ENCODE results near the gene SCN11A. TPM values are rescaled to one million over a fixed set of nuclear protein-coding genes. Genes with fewer than 3 reads are reported as not detected.

SCN11A gene
- total RNA-seq, 1 donor, result not detected

- Histone ChIP-seq H3K9me3 (ENCODE audit: low read depth, low read length) (no peaks in the 10 kb centered on the region), H4K20me1 (ENCODE audit: insufficient read depth, low read length) (peaks cover 44% of the 10 kb centered on the region), H3K36me3 (ENCODE audit: insufficient read depth, low read length) (peaks cover 56% of the 10 kb centered on the region), H3K79me2 (ENCODE audit: insufficient read depth, low read length) (peaks cover 47% of the 10 kb centered on the region), H3K27ac (ENCODE audit: low read depth, low read length) (no peak overlapping the region), H3K4me1 (ENCODE audit: insufficient read depth, low read length) (no peaks in the 10 kb centered on the region), H3K4me2 (ENCODE audit: insufficient read depth, low read length) (no peak overlapping the region), H2AFZ (ENCODE audit: low read length) (no peak overlapping the region), H3K27me3 (ENCODE audit: insufficient read depth, low read length) (no peaks in the 10 kb centered on the region), H3K4me3 (ENCODE audit: insufficient read depth, low read length) (no peak overlapping the region)
- no peak for TF ChIP-seq CTCF (IDR thresholded peaks at IDR 0.05; ENCODE audit: extremely low read depth, low read depth, low read length)
- peak; percentile 81 for DNase-seq (ENCODE audit: insufficient read length, low spot score, missing footprints)
These were observed 48.2 kb upstream of the SCN11A start for GRCh38 chr3:39099738-39100499.

DNA sequence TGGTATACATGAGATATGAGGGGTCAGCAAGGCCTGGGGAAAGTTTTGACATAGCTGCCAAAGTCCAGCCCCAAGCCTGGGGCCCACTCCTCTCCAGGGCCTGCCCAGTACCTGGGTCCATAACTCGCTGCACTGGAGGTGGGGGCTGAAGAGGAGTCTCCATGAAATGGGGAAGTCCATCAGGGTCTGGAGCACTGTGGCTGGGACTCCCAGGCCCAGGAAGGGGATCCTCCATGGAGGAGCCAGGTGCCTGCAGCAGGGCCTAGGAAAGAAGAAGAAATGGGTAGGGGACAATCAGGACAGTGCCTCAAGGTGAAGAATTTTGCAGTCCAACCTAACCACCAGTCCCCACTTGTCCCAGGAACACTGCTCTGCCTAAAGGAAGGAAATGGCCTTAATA lies 47.5 kb upstream of the SCN11A start:
- Histone ChIP-seq H3K36me3 (ENCODE audit: insufficient read depth, low read length) (peaks cover 62% of the 10 kb centered on the region), H3K4me3 (ENCODE audit: insufficient read depth, low read length) (no peak overlapping the region), H3K9me3 (ENCODE audit: low read depth, low read length) (no peaks in the 10 kb centered on the region), H3K27ac (ENCODE audit: low read depth, low read length) (no peak overlapping the region), H2AFZ (ENCODE audit: low read length) (no peak overlapping the region), H3K4me2 (ENCODE audit: insufficient read depth, low read length) (no peak overlapping the region), H3K79me2 (ENCODE audit: insufficient read depth, low read length) (peaks cover 40% of the 10 kb centered on the region), H4K20me1 (ENCODE audit: insufficient read depth, low read length) (peaks cover 37% of the 10 kb centered on the region), H3K4me1 (ENCODE audit: insufficient read depth, low read length) (no peaks in the 10 kb centered on the region), H3K27me3 (ENCODE audit: insufficient read depth, low read length) (no peaks in the 10 kb centered on the region)
- no peak for TF ChIP-seq CTCF (IDR thresholded peaks at IDR 0.05; ENCODE audit: extremely low read depth, low read depth, low read length)
- peak; percentile 46 for DNase-seq (ENCODE audit: insufficient read length, low spot score, missing footprints)

DNA sequence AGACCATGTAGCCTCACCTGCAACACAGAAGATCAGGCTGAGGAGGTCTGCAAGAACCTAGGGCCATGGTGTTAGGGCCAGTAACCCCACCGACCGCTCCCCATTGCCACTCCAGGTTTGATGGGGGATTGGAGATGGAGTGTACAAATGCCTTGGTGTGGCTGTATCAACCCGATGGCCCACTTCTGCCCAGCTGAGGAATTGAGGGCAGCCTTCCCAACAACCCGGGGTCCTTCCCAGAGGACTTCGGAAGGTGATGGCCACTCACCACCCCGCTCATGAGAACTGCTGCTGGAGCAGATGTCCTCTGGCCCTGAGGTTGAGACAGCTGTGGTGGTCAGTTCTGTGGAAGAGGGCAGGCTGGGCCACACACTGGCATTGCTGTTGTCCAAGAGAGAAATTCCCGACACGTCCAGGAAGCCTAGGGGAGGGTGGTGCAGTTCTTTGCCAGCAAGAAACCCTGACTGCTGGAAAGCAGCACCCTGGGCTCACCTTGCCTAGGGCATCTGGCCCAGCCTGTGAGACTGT lies 46.8 kb upstream of the SCN11A start:
- H4K20me1 ChIP-seq (ENCODE audit: insufficient read depth, low read length), result peaks cover 30% of the 10 kb centered on the region
- DNase-seq (ENCODE audit: insufficient read length, low spot score, missing footprints), result peak; percentile 35

More for the DNA sequence above, 46.8 kb upstream of the SCN11A start:
- Histone ChIP-seq H3K4me3 (ENCODE audit: insufficient read depth, low read length) (no peak overlapping the region), H3K27me3 (ENCODE audit: insufficient read depth, low read length) (no peaks in the 10 kb centered on the region), H3K36me3 (ENCODE audit: insufficient read depth, low read length) (peaks cover 69% of the 10 kb centered on the region), H3K9me3 (ENCODE audit: low read depth, low read length) (no peaks in the 10 kb centered on the region), H2AFZ (ENCODE audit: low read length) (no peak overlapping the region), H3K79me2 (ENCODE audit: insufficient read depth, low read length) (peaks cover 33% of the 10 kb centered on the region), H3K4me1 (ENCODE audit: insufficient read depth, low read length) (no peaks in the 10 kb centered on the region), H3K4me2 (ENCODE audit: insufficient read depth, low read length) (no peak overlapping the region), H3K27ac (ENCODE audit: low read depth, low read length) (no peak overlapping the region)
- no peak for TF ChIP-seq CTCF (IDR thresholded peaks at IDR 0.05; ENCODE audit: extremely low read depth, low read depth, low read length)
